SJCRH30 (cell line): ENCODE results near the gene TIMM17A. TPM values are rescaled to one million over a fixed set of nuclear protein-coding genes. Genes with fewer than 3 reads are reported as not detected.
"Not testable (repeated sequence)": the region's sequence is repeated elsewhere in the genome, so short reads cannot be mapped to it uniquely, and the experiment has no call there.

Experiments used
- DNase-seq, 2 experiments: peaks; one replicate each; pipeline ENCODE4 v3.0.0-alpha.2; 2015 to 2020
- H3K27ac ChIP-seq: fragments of 250-450 bp; sonication (Bioruptor Pico); 2 replicates; pipeline ENCODE4 v1.5.1; 2020; ENCODE audit warnings: mild to moderate bottlenecking, moderate library complexity
- H3K27me3 ChIP-seq: fragments of 250-450 bp; sonication (Bioruptor Pico); 2 replicates; pipeline ENCODE4 v1.5.1; 2020; ENCODE audit warnings: mild to moderate bottlenecking, moderate library complexity
- H3K36me3 ChIP-seq: fragments of 250-450 bp; sonication (Bioruptor Pico); 2 replicates; pipeline ENCODE4 v1.5.1; 2020; ENCODE audit warnings: mild to moderate bottlenecking, moderate library complexity
- H3K4me1 ChIP-seq: fragments of 250-450 bp; sonication (Bioruptor Pico); 2 replicates; pipeline ENCODE4 v1.5.1; 2020; ENCODE audit warnings: mild to moderate bottlenecking, moderate library complexity
- H3K4me3 ChIP-seq: fragments of 250-450 bp; sonication (Bioruptor Pico); 2 replicates; pipeline ENCODE4 v1.5.1; 2020; ENCODE audit warnings: mild to moderate bottlenecking, moderate library complexity
- H3K9me3 ChIP-seq: fragments of 250-450 bp; sonication (Bioruptor Pico); replicated peaks from 2 replicates; pipeline ENCODE4 v1.5.1; 2020; ENCODE audit warnings: mild to moderate bottlenecking, moderate library complexity
- total RNA-seq: library from RNA; depleted of rRNA; stranded (reverse); fragments of >200 nt; shearing (Covaris generic); gene quantifications from 2 replicates; pipeline ENCODE4 v1.2.3, GENCODE V29; 2014

TIMM17A gene
- total RNA-seq, 1 experiment from 2014 or later, result 89.5 TPM

DNA sequence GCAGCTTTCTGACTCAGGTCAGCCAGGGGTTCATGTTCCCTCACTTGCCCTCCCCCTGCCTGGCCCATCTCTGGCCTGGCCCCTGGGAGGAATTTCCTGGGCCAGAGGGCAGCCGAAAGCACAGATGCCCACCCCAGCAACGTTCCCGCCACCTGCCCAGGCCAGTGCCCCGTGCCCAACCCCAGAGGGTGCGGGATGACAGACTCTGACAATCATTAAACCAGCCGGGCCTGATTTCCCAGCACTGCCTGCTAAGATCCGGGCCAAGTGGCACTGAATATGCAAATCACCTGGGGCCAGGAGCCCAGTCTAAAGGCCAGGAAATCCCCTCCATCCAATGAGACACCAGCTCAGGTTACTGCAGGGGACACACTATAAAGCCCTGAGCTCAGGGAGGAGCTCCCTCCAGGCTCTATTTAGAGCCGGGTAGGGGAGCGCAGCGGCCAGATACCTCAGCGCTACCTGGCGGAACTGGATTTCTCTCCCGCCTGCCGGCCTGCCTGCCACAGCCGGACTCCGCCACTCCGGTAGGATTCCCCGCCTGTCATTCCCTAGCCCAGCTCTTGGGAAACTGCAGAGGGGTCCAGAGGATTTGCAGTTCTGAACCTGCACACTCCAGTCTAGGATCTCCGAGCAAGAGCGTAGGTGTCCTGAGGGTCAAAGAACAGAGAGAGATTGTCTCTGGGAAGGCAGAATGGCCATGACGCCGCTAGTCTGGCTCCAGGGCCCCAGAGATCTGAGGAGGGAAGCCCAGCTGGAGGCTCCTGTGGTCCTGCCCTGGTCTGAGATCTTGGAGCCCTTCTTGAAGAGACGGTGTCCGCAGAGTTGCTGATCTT lies 55.1 kb downstream of the TIMM17A start, which contains the start of gene ELF3:
Gene ELF3 (plus strand): TSS at position 408 of the 836 bp plus-strand sequence. CDS start 550 bp downstream, outside the sequence.
- no peaks in the 10 kb centered on the region for H3K9me3 ChIP-seq
- peak in 1 of 2 experiments; percentile 71 for DNase-seq

DNA sequence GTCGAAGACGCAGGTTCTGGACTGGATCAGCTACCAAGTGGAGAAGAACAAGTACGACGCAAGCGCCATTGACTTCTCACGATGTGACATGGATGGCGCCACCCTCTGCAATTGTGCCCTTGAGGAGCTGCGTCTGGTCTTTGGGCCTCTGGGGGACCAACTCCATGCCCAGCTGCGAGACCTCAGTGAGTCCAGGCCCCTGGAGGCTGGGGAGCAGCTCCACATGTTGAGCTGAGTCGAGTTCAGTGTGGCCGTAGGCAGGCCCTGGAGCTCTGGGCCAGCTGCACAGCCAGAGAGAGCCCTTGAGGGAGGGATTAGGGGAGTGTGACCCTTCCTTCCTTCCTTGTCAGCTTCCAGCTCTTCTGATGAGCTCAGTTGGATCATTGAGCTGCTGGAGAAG lies 56.7 kb downstream of the TIMM17A start:
- H3K36me3 ChIP-seq, result no peaks in the 10 kb centered on the region
- no peak overlapping the region for H3K27ac ChIP-seq
- no peaks in the 10 kb centered on the region for H3K27me3 ChIP-seq
- H3K4me1 ChIP-seq, result peaks cover 23% of the 10 kb centered on the region
- no peak overlapping the region for H3K4me3 ChIP-seq
- no peak for DNase-seq
- no peaks in the 10 kb centered on the region for H3K9me3 ChIP-seq

More for the DNA sequence above, 55.1 kb downstream of the TIMM17A start, which contains the start of gene ELF3:
- H3K4me3 ChIP-seq, result no peak within 1 kb of the TSS
- H3K4me1 ChIP-seq, result peaks cover 12% of the 10 kb centered on the region
- H3K27me3 ChIP-seq, result no peaks in the 10 kb centered on the region
- no peak within 1 kb of the TSS for H3K27ac ChIP-seq
- 0 out of 2 replicates have a peak, but pooled peaks cover 4% of the 10 kb centered on the region for H3K36me3 ChIP-seq

DNA sequence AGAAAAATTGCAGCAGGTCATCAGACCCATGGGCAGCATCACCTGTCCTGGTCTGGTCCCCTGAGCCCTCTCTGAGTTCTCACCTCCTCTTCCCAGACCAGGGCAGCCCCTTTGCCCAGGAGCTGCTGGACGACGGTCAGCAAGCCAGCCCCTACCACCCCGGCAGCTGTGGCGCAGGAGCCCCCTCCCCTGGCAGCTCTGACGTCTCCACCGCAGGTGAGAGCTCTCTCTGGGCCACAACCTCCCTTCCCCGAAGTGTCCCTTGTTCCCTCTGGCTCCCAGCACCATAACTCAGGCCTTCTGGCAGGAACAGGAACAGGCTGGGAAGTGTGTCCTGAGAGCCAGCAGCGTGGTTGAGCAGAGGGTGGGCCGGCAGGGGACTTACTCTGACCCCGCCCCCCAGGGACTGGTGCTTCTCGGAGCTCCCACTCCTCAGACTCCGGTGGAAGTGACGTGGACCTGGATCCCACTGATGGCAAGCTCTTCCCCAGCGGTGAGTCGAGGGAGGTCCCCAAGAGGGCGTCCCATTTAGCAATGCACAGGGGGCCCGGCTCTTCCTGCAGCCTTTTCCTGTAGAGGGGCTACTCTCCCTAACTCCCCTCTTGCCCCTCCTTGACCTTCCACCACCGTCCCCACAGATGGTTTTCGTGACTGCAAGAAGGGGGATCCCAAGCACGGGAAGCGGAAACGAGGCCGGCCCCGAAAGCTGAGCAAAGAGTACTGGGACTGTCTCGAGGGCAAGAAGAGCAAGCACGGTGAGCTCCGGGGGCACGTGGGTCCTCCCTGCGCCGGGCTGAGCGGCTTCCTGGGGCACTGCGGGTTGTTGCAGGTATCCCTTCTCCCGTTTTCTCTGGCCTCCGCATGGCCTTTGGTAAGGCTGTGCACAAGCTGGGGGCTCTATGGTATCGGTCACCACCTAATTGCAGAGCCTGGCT lies 57.5 kb downstream of the TIMM17A start:
- H3K36me3 ChIP-seq, result no peaks in the 10 kb centered on the region
- H3K4me1 ChIP-seq, result peaks cover 25% of the 10 kb centered on the region
- no peak for DNase-seq
- H3K9me3 ChIP-seq, result no peaks in the 10 kb centered on the region
- no peaks in the 10 kb centered on the region for H3K27me3 ChIP-seq
- no peak overlapping the region for H3K27ac ChIP-seq
- no peak overlapping the region for H3K4me3 ChIP-seq

GRCh38 chr1:202013603-202014002 lies 58.3 kb downstream of the TIMM17A start:
- H3K9me3 ChIP-seq, result no peaks in the 10 kb centered on the region
- no peak overlapping the region for H3K27ac ChIP-seq
- no peaks in the 10 kb centered on the region for H3K36me3 ChIP-seq
- no peak for DNase-seq
- no peaks in the 10 kb centered on the region for H3K27me3 ChIP-seq
- H3K4me3 ChIP-seq, result no peak overlapping the region
- peaks cover 33% of the 10 kb centered on the region for H3K4me1 ChIP-seq

DNA sequence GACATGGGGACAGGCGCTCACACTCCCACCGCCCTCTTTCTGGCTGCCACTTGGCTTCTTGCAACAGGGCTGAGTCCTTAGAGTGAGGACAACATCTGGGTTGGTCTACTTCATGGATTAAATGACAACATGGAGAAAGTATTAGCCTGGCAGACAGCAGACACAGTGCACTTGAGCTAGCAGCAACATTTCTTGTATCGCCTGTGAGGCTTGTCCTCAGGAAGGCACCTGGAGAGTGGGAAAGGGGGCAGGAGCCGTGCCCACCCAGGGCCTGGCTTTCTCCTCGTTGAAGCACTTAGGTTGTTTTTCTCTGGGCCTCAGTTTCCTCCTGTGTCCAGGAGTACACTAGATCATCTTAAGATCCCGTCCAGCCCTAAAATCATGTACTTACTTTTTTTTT lies 58.8 kb downstream of the TIMM17A start:
- no peak for DNase-seq
- Histone ChIP-seq H3K27me3 (peaks cover 2% of the 10 kb centered on the region; the same call in 1 of the 2 replicates), H3K36me3 (no peaks in the 10 kb centered on the region), H3K4me1 (peaks cover 38% of the 10 kb centered on the region), H3K4me3 (no peak overlapping the region), H3K27ac (no peak overlapping the region), H3K9me3 (no peaks in the 10 kb centered on the region)

DNA sequence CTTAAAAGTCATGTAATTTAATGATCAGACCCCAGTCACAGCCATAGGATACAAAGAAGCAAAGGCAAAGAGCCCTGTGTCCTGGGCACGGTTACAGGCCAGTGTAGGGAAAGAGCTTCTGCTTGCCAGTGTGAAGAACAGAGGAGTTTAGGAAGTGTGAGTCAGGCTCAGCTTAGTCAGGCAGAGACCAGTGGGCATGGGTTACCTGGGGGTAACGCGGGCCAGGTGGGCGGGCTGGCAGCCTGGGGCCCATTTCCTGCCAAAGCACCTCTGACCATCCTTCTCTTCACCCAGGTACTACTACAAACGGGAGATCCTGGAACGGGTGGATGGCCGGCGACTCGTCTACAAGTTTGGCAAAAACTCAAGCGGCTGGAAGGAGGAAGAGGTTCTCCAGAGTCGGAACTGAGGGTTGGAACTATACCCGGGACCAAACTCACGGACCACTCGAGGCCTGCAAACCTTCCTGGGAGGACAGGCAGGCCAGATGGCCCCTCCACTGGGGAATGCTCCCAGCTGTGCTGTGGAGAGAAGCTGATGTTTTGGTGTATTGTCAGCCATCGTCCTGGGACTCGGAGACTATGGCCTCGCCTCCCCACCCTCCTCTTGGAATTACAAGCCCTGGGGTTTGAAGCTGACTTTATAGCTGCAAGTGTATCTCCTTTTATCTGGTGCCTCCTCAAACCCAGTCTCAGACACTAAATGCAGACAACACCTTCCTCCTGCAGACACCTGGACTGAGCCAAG lies 59.8 kb downstream of the TIMM17A start:
- Histone ChIP-seq H3K4me1 (peaks cover 35% of the 10 kb centered on the region), H3K36me3 (no peaks in the 10 kb centered on the region), H3K9me3 (no peaks in the 10 kb centered on the region), H3K27me3 (peaks cover 4% of the 10 kb centered on the region; the same call in 1 of the 2 replicates), H3K4me3 (no peak overlapping the region), H3K27ac (no peak overlapping the region)
- DNase-seq, result no peak

DNA sequence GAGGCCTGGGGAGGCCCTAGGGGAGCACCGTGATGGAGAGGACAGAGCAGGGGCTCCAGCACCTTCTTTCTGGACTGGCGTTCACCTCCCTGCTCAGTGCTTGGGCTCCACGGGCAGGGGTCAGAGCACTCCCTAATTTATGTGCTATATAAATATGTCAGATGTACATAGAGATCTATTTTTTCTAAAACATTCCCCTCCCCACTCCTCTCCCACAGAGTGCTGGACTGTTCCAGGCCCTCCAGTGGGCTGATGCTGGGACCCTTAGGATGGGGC lies 60.3 kb downstream of the TIMM17A start:
- peaks cover 4% of the 10 kb centered on the region; the same call in 1 of the 2 replicates for H3K27me3 ChIP-seq
- peaks cover 30% of the 10 kb centered on the region for H3K4me1 ChIP-seq
- no peaks in the 10 kb centered on the region for H3K9me3 ChIP-seq
- H3K27ac ChIP-seq, result no peak overlapping the region
- no peaks in the 10 kb centered on the region for H3K36me3 ChIP-seq
- H3K4me3 ChIP-seq, result no peak overlapping the region
- no peak for DNase-seq

DNA sequence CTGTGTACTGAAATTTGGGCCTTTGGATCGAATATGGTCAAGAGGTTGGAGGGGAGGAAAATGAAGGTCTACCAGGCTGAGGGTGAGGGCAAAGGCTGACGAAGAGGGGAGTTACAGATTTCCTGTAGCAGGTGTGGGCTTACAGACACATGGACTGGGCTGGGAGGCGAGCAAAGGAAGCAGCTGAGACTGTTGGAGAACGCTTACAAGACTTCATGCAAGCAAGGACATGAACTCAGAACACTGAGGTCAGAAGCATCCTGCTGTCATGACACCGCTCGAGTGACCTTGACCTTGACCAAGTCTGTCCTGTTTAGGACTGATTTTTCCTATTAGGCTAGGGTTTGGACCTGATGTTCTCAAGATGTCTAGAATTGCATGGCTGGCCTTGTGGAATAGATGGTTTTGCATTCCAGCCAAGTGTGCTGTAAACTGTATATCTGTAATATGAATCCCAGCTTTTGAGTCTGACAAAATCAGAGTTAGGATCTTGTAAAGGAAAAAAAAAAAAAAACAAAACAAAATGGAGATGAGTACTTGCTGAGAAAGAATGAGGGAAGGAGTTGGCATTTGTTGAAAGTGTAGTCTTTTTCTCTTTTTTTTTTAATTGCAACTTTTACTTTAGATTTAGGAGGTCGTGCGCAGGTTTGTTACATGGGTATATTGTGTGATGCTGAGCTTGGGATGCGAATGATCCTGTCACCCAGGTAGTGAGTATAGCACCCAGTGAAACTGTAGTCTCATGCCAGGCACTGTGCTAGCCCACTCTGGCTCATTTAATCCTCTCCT lies 60.9 kb downstream of the TIMM17A start:
- DNase-seq, result peak in 1 of 2 experiments; percentile 50
- Histone ChIP-seq H3K27ac (no peak overlapping the region), H3K4me3 (no peak overlapping the region), H3K27me3 (peaks cover 4% of the 10 kb centered on the region; the same call in 1 of the 2 replicates), H3K4me1 (peaks cover 28% of the 10 kb centered on the region), H3K36me3 (no peaks in the 10 kb centered on the region), H3K9me3 (no peaks in the 10 kb centered on the region)

GRCh38 chr1:202016811-202017748 lies 61.8 kb downstream of the TIMM17A start:
- Histone ChIP-seq H3K27ac (no peak overlapping the region), H3K4me1 (peaks cover 28% of the 10 kb centered on the region), H3K36me3 (no peaks in the 10 kb centered on the region), H3K27me3 (peaks cover 4% of the 10 kb centered on the region; the same call in 1 of the 2 replicates), H3K4me3 (no peak overlapping the region), H3K9me3 (no peaks in the 10 kb centered on the region)
- no peak for DNase-seq

GRCh38 chr1:202017749-202018467 lies 62.6 kb downstream of the TIMM17A start:
- Histone ChIP-seq H3K4me1 (peaks cover 28% of the 10 kb centered on the region), H3K4me3 (no peak overlapping the region), H3K9me3 (no peaks in the 10 kb centered on the region), H3K27ac (no peak overlapping the region), H3K27me3 (peaks cover 4% of the 10 kb centered on the region; the same call in 1 of the 2 replicates), H3K36me3 (no peaks in the 10 kb centered on the region)
- DNase-seq, result no peak

- Histone ChIP-seq H3K36me3 (no peaks in the 10 kb centered on the region), H3K4me1 (peaks cover 31% of the 10 kb centered on the region), H3K9me3 (no peaks in the 10 kb centered on the region), H3K27ac (no peak overlapping the region), H3K4me3 (no peak overlapping the region), H3K27me3 (peaks cover 4% of the 10 kb centered on the region; the same call in 1 of the 2 replicates)
- DNase-seq, result peak in 1 of 2 experiments; percentile 44
Measured at GRCh38 chr1:202018468-202019234, 63.3 kb downstream of the TIMM17A start.

DNA sequence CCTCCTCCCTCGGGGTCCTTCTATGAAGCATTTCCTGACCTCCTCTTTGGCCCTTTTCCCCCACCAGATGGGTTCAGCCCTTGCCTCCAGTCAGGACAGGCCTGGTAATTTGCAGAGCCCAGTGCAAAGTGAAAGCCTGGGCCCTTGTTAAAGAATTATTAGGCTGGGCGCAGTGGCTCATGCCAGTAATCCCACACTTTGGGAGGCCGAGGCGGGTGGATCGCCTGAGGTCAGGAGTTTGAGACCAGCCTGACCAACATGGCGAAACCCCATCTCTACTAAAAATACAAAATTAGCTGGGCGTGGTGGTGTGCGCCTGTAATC lies 63.9 kb downstream of the TIMM17A start:
- H3K4me3 ChIP-seq, DNase-seq, H3K9me3 ChIP-seq, H3K36me3 ChIP-seq, H3K27ac ChIP-seq, H3K27me3 ChIP-seq: not testable (repeated sequence)
- H3K4me1 ChIP-seq, result peaks cover 31% of the 10 kb centered on the region
